ENCODE data around the gene PLA2G4F.
A peak's percentile ranks its signal among the peaks of the same experiment; 100 is the strongest.

PLA2G4F gene

GRCh38 chr15:42156243-42156922 lies at the start of gene PLA2G4F:
Gene PLA2G4F (minus strand): TSS chr15:42156636. CDS start chr15:42156549, 87 bp downstream.
- no peak for DNase-seq

GRCh38 chr15:42203891-42204290 lies 47.5 kb upstream of the PLA2G4F start:
- no peak for DNase-seq

GRCh38 chr15:42202653-42203052 lies 46.2 kb upstream of the PLA2G4F start:
- DNase-seq, result no peak

DNA sequence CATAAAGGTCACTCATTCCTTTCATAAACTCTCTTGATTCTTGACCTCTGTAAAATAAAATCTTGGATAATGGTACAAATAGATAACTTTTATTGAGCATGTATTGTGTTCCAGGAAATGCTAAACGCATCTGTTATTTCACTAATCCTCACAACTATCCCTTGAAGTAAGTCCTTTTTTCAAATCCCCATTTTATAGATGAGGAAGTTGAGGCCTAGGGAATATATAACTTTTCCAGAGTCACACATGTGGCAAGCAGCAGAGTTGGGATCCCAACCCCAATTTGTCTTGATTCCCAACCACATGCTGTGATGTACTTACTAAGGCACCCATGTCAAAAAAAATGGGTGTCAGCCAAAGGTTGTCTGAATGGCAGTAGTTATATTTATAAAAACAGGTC lies 45.4 kb upstream of the PLA2G4F start:
- DNase-seq, result no peak

DNA sequence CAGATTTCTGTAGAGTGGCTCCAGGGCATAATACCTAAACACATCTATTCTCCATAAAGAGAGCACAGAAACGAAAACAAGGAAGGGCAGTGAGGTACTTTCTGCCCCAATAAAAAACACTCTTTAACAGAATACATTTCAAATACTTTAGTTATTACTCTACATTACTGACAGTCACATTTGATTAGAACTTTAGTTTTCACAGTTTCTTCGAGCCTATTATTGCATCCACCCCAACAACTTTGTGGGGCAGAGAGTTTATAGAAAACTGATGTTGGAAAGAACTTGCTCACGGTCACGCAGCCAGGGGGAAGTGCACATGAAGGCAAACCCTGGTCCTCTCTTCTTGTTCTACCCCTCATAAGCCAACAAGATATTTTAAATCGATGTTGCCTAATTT lies 42.7 kb upstream of the PLA2G4F start:
- no peak for DNase-seq

- no peak for DNase-seq
These were observed 42.1 kb upstream of the PLA2G4F start for GRCh38 chr15:42198516-42198915.

DNA sequence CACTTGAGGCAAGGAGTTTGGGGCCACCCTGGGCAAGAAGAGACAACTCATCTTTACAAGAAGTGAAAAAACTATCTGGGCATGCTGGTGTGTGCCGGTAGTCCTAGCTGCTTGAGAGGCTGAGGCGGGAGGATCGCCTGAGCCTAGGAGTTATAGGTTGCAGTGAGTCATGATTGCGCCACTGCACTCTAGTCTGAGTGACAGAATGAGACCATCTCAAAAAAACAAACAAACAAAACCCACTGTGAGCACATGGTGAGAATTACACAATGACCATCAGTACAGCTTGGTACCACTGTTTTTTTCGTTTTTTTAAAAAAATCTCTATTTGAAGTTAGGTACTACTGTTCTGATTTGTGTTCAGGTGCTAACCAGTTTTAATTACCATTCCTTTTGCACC lies 38.1 kb upstream of the PLA2G4F start:
- no peak for DNase-seq

- no peak for DNase-seq
These were observed 36.9 kb upstream of the PLA2G4F start for GRCh38 chr15:42193383-42193782.

DNA sequence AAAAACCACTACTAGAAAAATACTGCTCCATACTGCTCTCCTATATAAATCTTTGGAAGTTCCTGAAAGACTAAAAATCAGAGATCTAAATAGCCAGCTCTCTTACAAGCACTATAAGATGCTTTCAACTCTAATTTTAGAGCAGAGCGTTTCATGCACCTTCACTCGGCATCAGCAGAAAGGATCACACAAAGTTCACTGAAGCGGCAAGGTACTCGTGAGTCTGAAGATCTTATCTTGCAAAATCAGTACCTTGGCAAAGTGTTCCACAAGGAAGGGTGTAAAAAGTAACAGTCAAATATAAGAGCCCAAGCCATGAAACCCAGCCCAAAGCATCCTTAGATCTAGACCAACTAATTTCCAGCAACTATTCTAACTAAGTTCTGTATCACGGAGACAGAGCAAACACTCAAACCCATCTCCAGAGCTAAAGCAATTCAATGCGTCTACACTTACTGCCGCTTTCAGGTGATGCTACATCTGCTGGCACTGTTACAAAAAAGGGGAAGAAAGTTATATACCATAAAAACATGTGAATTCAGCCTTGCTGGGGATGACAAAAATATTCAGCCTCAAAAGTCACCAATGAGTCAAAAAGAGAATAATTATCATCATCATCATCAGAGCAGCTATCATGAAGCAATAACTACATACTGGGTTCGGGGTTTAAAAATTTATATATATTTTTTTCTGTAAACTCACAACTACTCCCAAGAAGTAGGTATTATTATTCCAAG lies 35.3 kb upstream of the PLA2G4F start:
- no peak for DNase-seq

- DNase-seq, result no peak
These were observed 33.9 kb upstream of the PLA2G4F start for GRCh38 chr15:42190370-42190769.

DNA sequence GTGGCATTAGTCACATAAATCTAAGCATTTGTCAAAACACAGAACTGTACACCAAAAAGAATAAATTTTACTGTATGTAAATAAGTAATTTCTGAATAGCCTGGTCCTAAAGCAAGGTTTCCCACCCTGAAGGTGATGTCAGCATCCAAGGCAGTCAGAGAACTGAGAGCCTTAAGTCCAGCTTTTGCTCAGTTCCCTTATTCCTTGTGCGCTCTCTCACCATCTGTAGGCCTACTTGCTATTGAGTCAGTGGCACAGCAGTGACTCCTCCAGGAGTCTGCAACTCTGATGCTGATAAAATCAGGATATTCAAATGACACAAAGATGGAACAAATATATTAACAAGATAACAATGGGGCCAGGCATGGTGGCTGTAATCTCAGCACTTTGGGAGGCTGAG lies 29.4 kb upstream of the PLA2G4F start:
- DNase-seq, result no peak

DNA sequence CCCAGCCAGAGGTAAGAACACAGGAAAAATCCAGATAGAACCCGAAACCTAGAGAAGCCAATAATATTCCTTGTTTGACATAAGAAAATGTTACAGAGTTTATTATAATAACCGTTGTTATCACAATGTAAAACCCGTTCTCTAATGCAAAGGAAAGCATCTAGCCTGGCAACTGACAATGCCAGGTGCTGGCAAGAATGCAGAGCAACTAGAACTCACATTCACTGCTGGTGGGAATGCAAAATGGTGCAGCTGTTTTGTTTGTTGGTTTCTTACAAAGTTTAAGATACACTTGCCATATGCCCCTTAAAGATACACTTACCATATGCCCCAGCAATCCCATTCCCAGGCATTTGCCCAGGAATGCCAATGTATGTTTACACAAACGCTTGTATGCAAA lies 28.3 kb upstream of the PLA2G4F start:
- DNase-seq, result no peak

DNA sequence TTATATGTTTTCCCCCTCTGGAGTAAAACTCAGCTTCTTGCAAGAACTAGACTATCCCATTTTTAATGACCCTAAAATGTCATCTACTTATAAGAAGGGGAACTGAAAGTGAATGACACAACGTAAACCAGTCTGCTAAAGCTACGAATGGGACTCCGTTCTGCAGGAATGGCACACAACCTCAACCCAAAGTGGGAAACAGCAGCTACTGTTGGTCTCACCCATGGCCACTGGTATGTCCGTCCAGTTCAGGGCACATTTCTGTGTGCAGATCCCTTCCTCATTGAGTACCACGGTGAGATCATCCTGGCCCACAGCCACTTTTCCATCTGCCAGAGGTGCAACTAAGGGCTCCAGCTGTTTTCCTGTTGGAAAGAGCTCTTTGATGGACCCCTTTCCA lies 27.9 kb upstream of the PLA2G4F start:
- DNase-seq, result no peak

GRCh38 chr15:42182961-42183360 lies 26.5 kb upstream of the PLA2G4F start:
- no peak for DNase-seq

DNA sequence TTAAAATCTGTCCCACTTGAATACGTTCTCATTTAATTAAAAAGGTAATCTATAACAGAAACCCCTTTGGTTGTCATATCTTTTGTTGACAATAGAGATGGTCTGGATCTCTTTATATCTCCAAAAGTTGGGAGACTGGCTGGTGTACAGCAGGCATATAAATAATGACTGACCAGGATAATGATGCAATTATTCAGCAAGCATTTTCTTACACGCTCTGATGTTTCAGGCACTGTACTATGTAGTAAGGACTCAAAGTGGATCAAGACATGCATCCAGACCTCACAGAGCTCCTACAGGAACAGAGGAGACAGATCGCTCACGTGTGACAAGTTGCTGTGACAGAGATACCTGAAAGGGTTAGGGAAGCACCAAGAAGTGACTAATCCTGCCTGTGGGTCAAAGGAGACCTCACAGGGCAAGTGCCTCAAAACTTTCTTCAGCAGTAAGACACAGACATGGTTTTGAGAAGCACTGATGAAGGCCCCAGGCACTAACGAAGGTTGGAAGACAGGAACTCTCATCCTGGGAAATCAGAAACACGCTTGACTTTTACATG lies 26.0 kb upstream of the PLA2G4F start:
- no peak for DNase-seq

DNA sequence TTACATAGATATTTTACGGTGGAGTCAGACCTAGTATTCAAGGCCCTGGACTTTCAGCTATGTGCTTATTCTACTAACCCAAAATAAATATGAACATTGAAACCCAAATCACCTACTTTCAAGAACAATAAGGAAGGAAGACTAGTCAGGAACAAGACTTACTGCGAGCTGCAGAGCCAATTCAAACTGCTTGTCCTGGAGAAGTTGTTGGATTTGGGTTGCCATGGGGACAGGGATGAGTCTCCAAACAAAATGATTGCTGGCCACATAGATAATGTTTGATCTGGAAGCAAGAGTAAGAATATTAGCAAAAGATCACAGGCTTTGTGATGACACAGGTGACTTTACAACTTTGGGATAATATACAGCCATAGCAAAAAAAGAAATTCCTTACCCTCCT lies 21.6 kb upstream of the PLA2G4F start:
- DNase-seq, result no peak

DNA sequence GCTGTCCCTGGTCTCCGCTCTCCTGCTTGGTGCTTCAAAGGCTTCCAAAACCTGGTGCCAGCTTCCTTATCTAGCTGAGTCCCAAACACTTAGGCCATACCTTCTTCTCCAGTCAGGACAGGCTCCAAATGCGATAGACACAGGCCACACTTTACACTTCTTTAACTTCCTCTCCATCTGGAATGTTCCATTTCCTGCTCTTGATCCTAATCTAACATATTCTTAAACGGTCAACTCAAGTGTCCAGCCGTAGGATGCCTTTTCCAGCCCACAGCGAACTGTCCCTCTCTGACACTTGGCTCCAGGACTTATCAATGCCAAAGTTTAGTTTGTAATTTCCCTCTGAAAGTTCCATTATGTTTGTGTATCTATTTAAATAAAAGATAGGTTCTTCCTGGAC lies 19.2 kb upstream of the PLA2G4F start:
- DNase-seq, result no peak

DNA sequence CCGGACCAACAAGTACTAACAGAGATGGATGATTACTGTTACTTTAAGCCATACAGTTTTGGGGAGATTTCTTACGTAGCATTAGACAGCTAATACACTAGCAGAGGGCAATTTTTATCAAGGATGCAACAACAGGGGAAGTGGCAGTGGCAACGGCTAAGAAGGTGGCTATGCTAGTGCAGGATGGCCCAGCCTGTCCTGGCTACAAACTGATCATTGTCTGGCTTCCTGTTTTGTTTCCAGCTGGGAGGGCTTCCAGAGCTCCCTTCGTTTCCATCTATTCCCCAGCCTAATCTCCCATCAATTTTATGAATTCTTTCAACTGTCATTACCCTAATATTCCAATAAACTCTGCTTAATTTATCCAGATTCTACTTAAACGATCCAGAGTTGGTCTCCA lies 16.0 kb upstream of the PLA2G4F start:
- no peak for DNase-seq

GRCh38 chr15:42171795-42172194 lies 15.4 kb upstream of the PLA2G4F start:
- DNase-seq, result no peak

DNA sequence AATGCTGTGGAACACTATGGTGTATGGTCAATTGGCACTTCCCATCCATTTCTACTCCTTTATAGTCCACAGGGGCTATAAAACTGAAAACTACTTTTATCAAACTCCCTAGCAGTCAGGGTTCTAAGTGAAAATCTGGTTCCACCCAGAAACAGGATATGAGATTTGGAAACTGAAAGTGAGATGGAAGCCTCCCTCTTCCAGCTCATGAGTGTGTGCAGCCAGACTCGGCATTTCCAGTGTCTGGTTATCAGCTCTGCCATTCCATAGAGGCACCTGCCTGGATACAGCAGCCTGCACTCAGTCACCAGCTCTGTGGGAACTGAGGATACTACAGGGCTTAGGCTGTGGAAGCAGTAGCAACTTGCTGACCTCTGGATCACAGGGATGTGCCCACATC lies 14.7 kb upstream of the PLA2G4F start:
- peak; percentile 3 for DNase-seq

- no peak for DNase-seq
These were observed 9.9 kb upstream of the PLA2G4F start for GRCh38 chr15:42166225-42166940.

DNA sequence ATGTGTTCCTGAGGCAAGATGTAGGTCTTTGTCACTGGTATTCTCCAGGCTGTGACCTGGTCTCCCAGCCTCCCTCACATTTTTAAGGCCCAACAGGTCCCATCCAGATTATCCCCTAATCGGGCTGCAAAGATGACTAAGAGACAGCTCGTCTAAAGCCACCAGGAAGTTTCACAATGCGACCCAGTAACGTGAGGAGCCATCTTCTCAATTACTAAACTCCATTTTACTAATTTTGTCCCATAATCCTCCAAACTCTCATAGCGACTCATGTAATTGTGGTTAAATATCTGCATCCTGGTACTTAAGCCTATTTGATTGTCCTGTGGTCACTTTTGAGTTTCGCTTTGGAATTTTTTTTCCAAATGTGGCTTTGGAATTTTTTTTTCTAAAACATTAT lies 8.7 kb upstream of the PLA2G4F start:
- no peak for DNase-seq

DNA sequence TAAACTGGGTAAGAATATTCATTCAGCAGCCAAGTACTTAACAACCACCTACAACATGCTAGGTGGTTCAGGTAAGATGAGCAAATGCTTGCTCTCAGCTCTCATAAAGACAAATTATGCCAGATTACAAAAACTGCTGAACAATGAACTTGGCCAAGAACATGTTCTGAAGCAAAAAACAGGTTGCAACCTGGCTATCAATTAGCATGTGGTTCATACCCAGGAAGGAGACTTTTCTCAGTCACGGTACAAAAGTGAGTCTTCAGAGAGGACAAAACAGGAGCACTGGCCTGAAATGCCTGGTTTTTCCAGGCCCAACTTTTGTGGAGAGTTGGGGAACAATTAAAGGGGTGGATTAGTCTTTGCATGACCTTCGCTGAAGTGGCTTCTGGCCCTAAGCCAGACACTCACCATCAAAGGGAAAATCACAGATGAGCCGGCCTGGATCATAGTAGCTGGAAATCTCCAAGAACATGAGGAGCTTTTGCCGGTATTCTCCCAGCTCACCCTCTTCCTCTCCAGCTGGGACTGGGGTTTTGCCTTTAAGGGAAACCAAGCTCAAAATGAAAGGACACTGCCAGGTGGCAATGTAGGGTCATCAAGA lies 7.6 kb upstream of the PLA2G4F start:
- DNase-seq, result no peak
